Uterus (tissue), 4 donors: ENCODE data around the gene ZCWPW2. TPM values are rescaled to one million over a fixed set of nuclear protein-coding genes. Genes with fewer than 3 reads are reported as not detected.

Experiments
- DNase-seq, 2 donors: peaks; one replicate each; pipeline ENCODE4 v3.0.0-alpha.2; 2019 to 2020
- H3K27ac ChIP-seq, 2 donors: fragments of 200-600 bp; sonication (generic); 1 replicate in 1 of 2; 2 replicates in 1 of 2; pipeline ENCODE4 v1.5.1; 2016 to 2018
- H3K27me3 ChIP-seq, 2 donors: fragments of 200-600 bp; sonication (generic); one replicate each; pipeline ENCODE4 v1.5.1; 2018 to 2019; ENCODE audit warnings: control low read depth in 1 of 2
- H3K36me3 ChIP-seq, 2 donors: fragments of 200-600 bp; sonication (generic); one replicate each; pipeline ENCODE4 v1.5.1; 2019; ENCODE audit warnings: control low read depth in 1 of 2
- H3K4me1 ChIP-seq, 2 donors: fragments of 200-600 bp; sonication (generic); one replicate each; pipeline ENCODE4 v1.5.1; 2018 to 2019; ENCODE audit warnings: control low read depth in 1 of 2
- H3K4me3 ChIP-seq, 2 donors: fragments of 200-600 bp; sonication (generic); 1 replicate in 1 of 2; 2 replicates in 1 of 2; pipeline ENCODE4 v1.5.1; 2018 to 2019; ENCODE audit warnings: mild to moderate bottlenecking in 1 of 2
- H3K9me3 ChIP-seq, 2 donors: fragments of 200-600 bp; sonication (generic); one replicate each; pipeline ENCODE4 v1.5.1; 2019; ENCODE audit warnings: control low read depth in 1 of 2
- CTCF ChIP-seq, 4 experiments: fragments of 200-600 bp in 2 of 4; fragments of 450-650 bp in 2 of 4; sonication (generic) in 2 of 4; IDR thresholded peaks; one replicate each; pipeline ENCODE4 v1.5.1; 2016 to 2019; ENCODE audit warnings: antibody characterized with exemption in 4 of 4, mild to moderate bottlenecking in 2 of 4, moderate library complexity in 1 of 4
- POLR2A ChIP-seq, 2 donors: fragments of 450-650 bp; IDR thresholded peaks; one replicate each; pipeline ENCODE4 v1.6.1; 2016; ENCODE audit warnings: antibody characterized with exemption in 2 of 2, mild to moderate bottlenecking in 1 of 2, moderate library complexity in 1 of 2
- intact Hi-C: fragments of 100-400 bp; cut with DNase I; formaldehyde crosslinking; loops from one replicate; pipeline ENCODE4 v1.15.1; 2023; ENCODE audit warnings: low total_unique reads
- total RNA-seq, 4 donors: library from RNA; depleted of rRNA in 3 of 4; stranded (reverse); fragments of >200 nt in 3 of 4; gene quantifications; one replicate each; pipeline versions ENCODE4 v1.1.0 to v1.2.4, GENCODE V29; 2014 to 2023
- donor health status: DM: yes; HTN: yes; CAD: no.

Gene ZCWPW2
- total RNA-seq, 4 donors from 2014 or later, result 1.5 to 2.6 TPM; not detected in 2

- Histone ChIP-seq H3K4me3 (no peak overlapping the region), H3K27me3 (no peaks in the 10 kb centered on the region), H3K27ac (no peak overlapping the region), H3K9me3 (no peaks in the 10 kb centered on the region), H3K4me1 (no peaks in the 10 kb centered on the region), H3K36me3 (no peaks in the 10 kb centered on the region)
- DNase-seq, result no peak
- intact Hi-C loops, result no loop called here
- TF ChIP-seq CTCF (IDR thresholded peaks at IDR 0.05), result no peak
- TF ChIP-seq POLR2A (IDR thresholded peaks at IDR 0.05), result no peak
Observed at GRCh38 chr3:28521663-28522062, 173.1 kb downstream of the ZCWPW2 start.

GRCh38 chr3:28542351-28542750, 193.8 kb downstream of the ZCWPW2 start:
- no peak overlapping the region for H3K27ac ChIP-seq
- no peaks in the 10 kb centered on the region for H3K4me1 ChIP-seq
- no peaks in the 10 kb centered on the region for H3K36me3 ChIP-seq
- no peak for DNase-seq
- H3K9me3 ChIP-seq, result no peaks in the 10 kb centered on the region
- intact Hi-C loops, result no loop called here
- H3K4me3 ChIP-seq, result no peak overlapping the region
- TF ChIP-seq POLR2A (IDR thresholded peaks at IDR 0.05), result no peak
- TF ChIP-seq CTCF (IDR thresholded peaks at IDR 0.05), result no peak
- no peaks in the 10 kb centered on the region for H3K27me3 ChIP-seq

GRCh38 chr3:28544236-28544635, 195.7 kb downstream of the ZCWPW2 start:
- no peaks in the 10 kb centered on the region for H3K9me3 ChIP-seq
- no peak overlapping the region for H3K4me3 ChIP-seq
- TF ChIP-seq POLR2A (IDR thresholded peaks at IDR 0.05), result no peak
- no peak for TF ChIP-seq CTCF (IDR thresholded peaks at IDR 0.05)
- intact Hi-C loops, result no loop called here
- H3K27me3 ChIP-seq, result no peaks in the 10 kb centered on the region
- H3K27ac ChIP-seq, result no peak overlapping the region
- no peaks in the 10 kb centered on the region for H3K36me3 ChIP-seq
- DNase-seq, result no peak
- no peaks in the 10 kb centered on the region for H3K4me1 ChIP-seq

- Histone ChIP-seq H3K36me3 (no peaks in the 10 kb centered on the region), H3K9me3 (no peaks in the 10 kb centered on the region), H3K4me1 (no peaks in the 10 kb centered on the region), H3K4me3 (no peak overlapping the region), H3K27me3 (no peaks in the 10 kb centered on the region), H3K27ac (no peak overlapping the region)
- TF ChIP-seq CTCF (IDR thresholded peaks at IDR 0.05) (no peak), POLR2A (IDR thresholded peaks at IDR 0.05) (no peak)
- DNase-seq, result no peak
- intact Hi-C loops, result no loop called here
Observed at GRCh38 chr3:28544831-28545230, 196.3 kb downstream of the ZCWPW2 start.

GRCh38 chr3:28547677-28548076, 199.2 kb downstream of the ZCWPW2 start:
- Histone ChIP-seq H3K4me1 (no peaks in the 10 kb centered on the region), H3K27me3 (no peaks in the 10 kb centered on the region)
- intact Hi-C loops, result no loop called here

More at GRCh38 chr3:28547677-28548076, 199.2 kb downstream of the ZCWPW2 start:
- Histone ChIP-seq H3K27ac (no peak overlapping the region), H3K36me3 (no peaks in the 10 kb centered on the region), H3K9me3 (no peaks in the 10 kb centered on the region), H3K4me3 (no peak overlapping the region)
- TF ChIP-seq POLR2A (IDR thresholded peaks at IDR 0.05) (no peak), CTCF (IDR thresholded peaks at IDR 0.05) (no peak)
- no peak for DNase-seq
